ENCODE results near the gene MARVELD2. TPM values are rescaled to one million over a fixed set of nuclear protein-coding genes. Genes with fewer than 3 reads are reported as not detected.

Gene MARVELD2
- total and polyA plus RNA-seq, 2 of the 13 experiments (the other 11 are each of a cell fraction or from before 2014, with no cell fraction given) = 11.1 to 15.4 TPM

DNA sequence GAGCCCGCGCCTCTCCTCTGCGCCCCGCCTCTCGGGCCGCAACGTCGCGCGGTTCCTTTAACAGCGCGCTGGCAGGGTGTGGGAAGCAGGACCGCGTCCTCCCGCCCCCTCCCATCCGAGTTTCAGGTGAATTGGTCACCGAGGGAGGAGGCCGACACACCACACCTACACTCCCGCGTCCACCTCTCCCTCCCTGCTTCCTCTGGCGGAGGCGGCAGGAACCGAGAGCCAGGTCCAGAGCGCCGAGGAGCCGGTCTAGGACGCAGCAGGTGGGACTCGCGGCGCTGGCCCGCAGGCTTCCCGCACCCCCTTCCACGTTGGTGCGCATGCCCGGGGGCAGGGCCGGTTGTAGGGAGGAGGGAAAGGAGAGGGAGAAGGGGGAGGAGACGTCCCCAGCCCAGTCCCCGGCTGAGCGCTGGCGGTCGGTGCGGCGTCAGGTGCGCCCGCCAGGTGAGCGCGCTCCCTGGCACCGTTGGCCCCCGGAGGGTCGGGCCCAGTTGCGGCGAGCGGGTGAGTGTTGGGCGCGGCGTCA lies 77.5 kb downstream of the MARVELD2 start, which contains the start of gene OCLN (continued):
- peak; percentile 55; the same call in 1 of the 2 replicates for TF ChIP-seq ZSCAN21 (CRISPR knock-in tag; IDR thresholded peaks at IDR 0.05; ENCODE audit: borderline replicate concordance)
- peak; percentile 77 for TF ChIP-seq ZNF501 (CRISPR knock-in tag; IDR thresholded peaks at IDR 0.05)
- TF ChIP-seq, protein P1, sequence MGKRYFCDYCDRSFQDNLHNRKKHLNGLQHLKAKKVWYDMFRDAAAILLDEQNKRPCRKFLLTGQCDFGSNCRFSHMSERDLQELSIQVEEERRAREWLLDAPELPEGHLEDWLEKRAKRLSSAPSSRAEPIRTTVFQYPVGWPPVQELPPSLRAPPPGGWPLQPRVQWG (CRISPR knock-in tag; IDR thresholded peaks at IDR 0.05; ENCODE audit: borderline replicate concordance, low read depth) = no peak
- peak; percentile 76 for TF ChIP-seq TAF1 (CRISPR knock-in tag; IDR thresholded peaks at IDR 0.05)
- peak; percentile 98 for TF ChIP-seq ZEB1 (IDR thresholded peaks at IDR 0.05; ENCODE audit: insufficient replicate concordance, low read depth)
- TF ChIP-seq, protein P2, sequence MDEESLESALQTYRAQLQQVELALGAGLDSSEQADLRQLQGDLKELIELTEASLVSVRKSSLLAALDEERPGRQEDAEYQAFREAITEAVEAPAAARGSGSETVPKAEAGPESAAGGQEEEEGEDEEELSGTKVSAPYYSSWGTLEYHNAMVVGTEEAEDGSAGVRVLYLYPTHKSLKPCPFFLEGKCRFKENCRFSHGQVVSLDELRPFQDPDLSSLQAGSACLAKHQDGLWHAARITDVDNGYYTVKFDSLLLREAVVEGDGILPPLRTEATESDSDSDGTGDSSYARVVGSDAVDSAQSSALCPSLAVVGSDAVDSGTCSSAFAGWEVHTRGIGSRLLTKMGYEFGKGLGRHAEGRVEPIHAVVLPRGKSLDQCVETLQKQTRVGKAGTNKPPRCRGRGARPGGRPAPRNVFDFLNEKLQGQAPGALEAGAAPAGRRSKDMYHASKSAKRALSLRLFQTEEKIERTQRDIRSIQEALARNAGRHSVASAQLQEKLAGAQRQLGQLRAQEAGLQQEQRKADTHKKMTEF (CRISPR knock-in tag; IDR thresholded peaks at IDR 0.05) = peak; percentile 76; the same call in 1 of the 2 replicates
- TF ChIP-seq ZIK1 (CRISPR knock-in tag; IDR thresholded peaks at IDR 0.05; ENCODE audit: borderline replicate concordance, low read depth) = peak; percentile 50; the same call in 1 of the 2 replicates
- peak; percentile 84 for TF ChIP-seq IKZF4 (CRISPR knock-in tag; IDR thresholded peaks at IDR 0.05; ENCODE audit: borderline replicate concordance, low read depth, not compliant biosample characterization)
- TF ChIP-seq, protein P3, sequence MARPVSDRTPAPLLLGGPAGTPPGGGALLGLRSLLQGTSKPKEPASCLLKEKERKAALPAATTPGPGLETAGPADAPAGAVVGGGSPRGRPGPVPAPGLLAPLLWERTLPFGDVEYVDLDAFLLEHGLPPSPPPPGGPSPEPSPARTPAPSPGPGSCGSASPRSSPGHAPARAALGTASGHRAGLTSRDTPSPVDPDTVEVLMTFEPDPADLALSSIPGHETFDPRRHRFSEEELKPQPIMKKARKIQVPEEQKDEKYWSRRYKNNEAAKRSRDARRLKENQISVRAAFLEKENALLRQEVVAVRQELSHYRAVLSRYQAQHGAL (CRISPR knock-in tag; IDR thresholded peaks at IDR 0.05; ENCODE audit: not compliant biosample characterization) = no peak
- TF ChIP-seq CBX5 (CRISPR knock-in tag; IDR thresholded peaks at IDR 0.05; ENCODE audit: borderline replicate concordance) = peak; percentile 85
- TF ChIP-seq BCL6 (CRISPR knock-in tag; IDR thresholded peaks at IDR 0.05) = 0 out of 2 replicates have a peak, but pooled peaks have one; percentile 38
- TF ChIP-seq FLYWCH1 (CRISPR knock-in tag; IDR thresholded peaks at IDR 0.05) = no peak
- TF ChIP-seq ZBTB21 (CRISPR knock-in tag; IDR thresholded peaks at IDR 0.05) = no peak
- TF ChIP-seq MAZ (IDR thresholded peaks at IDR 0.05; ENCODE audit: borderline replicate concordance, low read depth, low read length) = peak; percentile 70; the same call in 1 of the 2 replicates
- peak; percentile 95 for TF ChIP-seq MAZ (CRISPR knock-in tag; IDR thresholded peaks at IDR 0.05; ENCODE audit: low read depth)
- 0 out of 2 replicates have a peak, but pooled peaks have one; percentile 52 for TF ChIP-seq KAT8 (CRISPR knock-in tag; IDR thresholded peaks at IDR 0.05)
- TF ChIP-seq, protein P4, sequence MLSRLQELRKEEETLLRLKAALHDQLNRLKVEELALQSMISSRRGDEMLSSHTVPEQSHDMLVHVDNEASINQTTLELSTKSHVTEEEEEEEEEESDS (CRISPR knock-in tag; IDR thresholded peaks at IDR 0.05; ENCODE audit: borderline replicate concordance) = no peak
- TF ChIP-seq EHMT2 (IDR thresholded peaks at IDR 0.05; ENCODE audit: borderline replicate concordance, low read depth, low read length) = no peak
- TF ChIP-seq MIER3 (CRISPR knock-in tag; IDR thresholded peaks at IDR 0.05; ENCODE audit: borderline replicate concordance) = peak; percentile 31; the same call in 1 of the 2 replicates
- TF ChIP-seq, protein P5, sequence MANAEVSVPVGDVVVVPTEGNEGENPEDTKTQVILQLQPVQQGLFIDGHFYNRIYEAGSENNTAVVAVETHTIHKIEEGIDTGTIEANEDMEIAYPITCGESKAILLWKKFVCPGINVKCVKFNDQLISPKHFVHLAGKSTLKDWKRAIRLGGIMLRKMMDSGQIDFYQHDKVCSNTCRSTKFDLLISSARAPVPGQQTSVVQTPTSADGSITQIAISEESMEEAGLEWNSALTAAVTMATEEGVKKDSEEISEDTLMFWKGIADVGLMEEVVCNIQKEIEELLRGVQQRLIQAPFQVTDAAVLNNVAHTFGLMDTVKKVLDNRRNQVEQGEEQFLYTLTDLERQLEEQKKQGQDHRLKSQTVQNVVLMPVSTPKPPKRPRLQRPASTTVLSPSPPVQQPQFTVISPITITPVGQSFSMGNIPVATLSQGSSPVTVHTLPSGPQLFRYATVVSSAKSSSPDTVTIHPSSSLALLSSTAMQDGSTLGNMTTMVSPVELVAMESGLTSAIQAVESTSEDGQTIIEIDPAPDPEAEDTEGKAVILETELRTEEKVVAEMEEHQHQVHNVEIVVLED (CRISPR knock-in tag; IDR thresholded peaks at IDR 0.05; ENCODE audit: borderline replicate concordance) = peak; percentile 74; the same call in 1 of the 2 replicates
- TF ChIP-seq ZNF556 (CRISPR knock-in tag; IDR thresholded peaks at IDR 0.05; ENCODE audit: borderline replicate concordance) = peak; percentile 21; the same call in 1 of the 2 replicates
- TF ChIP-seq ZNF709 (CRISPR knock-in tag; IDR thresholded peaks at IDR 0.05) = 0 out of 2 replicates have a peak, but pooled peaks have one; percentile 52
- TF ChIP-seq HNF4A (CRISPR knock-in tag; IDR thresholded peaks at IDR 0.05) = no peak
- no peak for TF ChIP-seq XBP1 (CRISPR knock-in tag; IDR thresholded peaks at IDR 0.05)
- TF ChIP-seq EED (CRISPR knock-in tag; IDR thresholded peaks at IDR 0.05) = peak; percentile 95

Data from HepG2 (cell line).